GM12891 (cell line): ENCODE results near the gene TFAP2D.

Experiments
- POLR2A ChIP-seq: IDR thresholded peaks from 2 replicates; pipeline ENCODE4 v1.6.1; 2011; ENCODE audit warnings: low read depth, low read length, control low read depth
- POLR2AphosphoS5 ChIP-seq: IDR thresholded peaks from 2 replicates; pipeline ENCODE4 v1.6.1; 2011; ENCODE audit warnings: low read depth, low read length, control low read depth
- SPI1 ChIP-seq: IDR thresholded peaks from 2 replicates; pipeline ENCODE4 v1.6.1; 2011; ENCODE audit warnings: low read depth, low read length, control low read depth
- TAF1 ChIP-seq: IDR thresholded peaks from 2 replicates; pipeline ENCODE4 v1.6.1; 2011; ENCODE audit warnings: low read depth, low read length, control low read depth

- TF ChIP-seq POLR2AphosphoS5 (no peak), POLR2A (no peak), TAF1 (no peak), SPI1 (no peak)
These were observed 21.4 kb upstream of the TFAP2D start for GRCh38 chr6:50691814-50692495.
